LoVo (cell line): Measurements from ENCODE around the gene SHB.

Experiments used
- DNase-seq: peaks from one replicate; pipeline ENCODE4 v3.0.0-alpha.2; 2016; ENCODE audit warnings: low spot score

The SHB gene

GRCh38 chr9:38086496-38086895 lies 17.5 kb upstream of the SHB start:
- DNase-seq, result no peak

- no peak for DNase-seq
These were observed 16.3 kb upstream of the SHB start for GRCh38 chr9:38085308-38085707.

GRCh38 chr9:38084556-38084880 lies 15.5 kb upstream of the SHB start:
- DNase-seq, result no peak

GRCh38 chr9:38083858-38084555 lies 15.0 kb upstream of the SHB start:
- DNase-seq, result no peak

- DNase-seq, result no peak
These were observed 13.6 kb upstream of the SHB start for GRCh38 chr9:38082446-38083287.

- no peak for DNase-seq
These were observed 12.5 kb upstream of the SHB start for GRCh38 chr9:38081356-38082108.

- no peak for DNase-seq
These were observed 10.5 kb upstream of the SHB start for GRCh38 chr9:38079461-38080031.

- DNase-seq, result no peak
These were observed 6.2 kb upstream of the SHB start for GRCh38 chr9:38075272-38075671.

- DNase-seq, result no peak
These were observed 5.5 kb upstream of the SHB start for GRCh38 chr9:38074441-38074961.

- no peak for DNase-seq
These were observed 4.9 kb upstream of the SHB start for GRCh38 chr9:38073882-38074281.

GRCh38 chr9:38071470-38072134 lies 2.6 kb upstream of the SHB start:
- DNase-seq, result no peak

GRCh38 chr9:38067859-38068681 lies 957 bp downstream of the SHB start:
- no peak for DNase-seq

GRCh38 chr9:38066914-38067858 lies 1.8 kb downstream of the SHB start:
- no peak for DNase-seq

- no peak for DNase-seq
These were observed 2.7 kb downstream of the SHB start for GRCh38 chr9:38066197-38066913.

GRCh38 chr9:38065369-38066075 lies 3.5 kb downstream of the SHB start:
- DNase-seq, result no peak

GRCh38 chr9:38064842-38065368 lies 4.1 kb downstream of the SHB start:
- DNase-seq, result no peak

- no peak for DNase-seq
These were observed 5.7 kb downstream of the SHB start for GRCh38 chr9:38063363-38063707.
